IPS-NIHi7 (cell line): ENCODE results near the gene SPG7.
"Not testable (repeated sequence)": the region's sequence is repeated elsewhere in the genome, so short reads cannot be mapped to it uniquely, and the experiment has no call there.

Experiments
- DNase-seq: peaks from one replicate; pipeline ENCODE4 v3.0.0; 2012; ENCODE audit warnings: mixed read lengths; ENCODE audit errors: extremely low spot score

SPG7 gene

GRCh38 chr16:89507834-89508590, at the start of gene SPG7:
SPG7 (plus strand) TSS chr16:89508403; CDS start chr16:89508418, 15 bp downstream.
- DNase-seq: peak; percentile 98

- no peak for DNase-seq
Observed at GRCh38 chr16:89458551-89458950, 49.7 kb upstream of the SPG7 start.

- DNase-seq: no peak
Observed at GRCh38 chr16:89458967-89459366, 49.2 kb upstream of the SPG7 start.

- no peak for DNase-seq
Observed at GRCh38 chr16:89460556-89460955, 47.6 kb upstream of the SPG7 start.

GRCh38 chr16:89461890-89462289, 46.3 kb upstream of the SPG7 start:
- not testable (repeated sequence) for DNase-seq

- DNase-seq: not testable (repeated sequence)
Observed at GRCh38 chr16:89462639-89463038, 45.6 kb upstream of the SPG7 start.

- DNase-seq: not testable (repeated sequence)
Observed at GRCh38 chr16:89463312-89463711, 44.9 kb upstream of the SPG7 start.

- DNase-seq: no peak
Observed at GRCh38 chr16:89466920-89467319, 41.3 kb upstream of the SPG7 start.

- DNase-seq: no peak
Observed at GRCh38 chr16:89467382-89467781, 40.8 kb upstream of the SPG7 start.

- no peak for DNase-seq
Observed at GRCh38 chr16:89472711-89473075, 35.5 kb upstream of the SPG7 start.

GRCh38 chr16:89473136-89473712, 35.0 kb upstream of the SPG7 start:
- no peak for DNase-seq

- DNase-seq: no peak
Observed at GRCh38 chr16:89473791-89474414, 34.3 kb upstream of the SPG7 start.

GRCh38 chr16:89475144-89475543, 33.1 kb upstream of the SPG7 start:
- DNase-seq: no peak

- no peak for DNase-seq
Observed at GRCh38 chr16:89476379-89476778, 31.8 kb upstream of the SPG7 start.

GRCh38 chr16:89476811-89477261, 31.4 kb upstream of the SPG7 start:
- no peak for DNase-seq

- no peak for DNase-seq
Observed at GRCh38 chr16:89478576-89479221, 29.5 kb upstream of the SPG7 start.

- DNase-seq: no peak
Observed at GRCh38 chr16:89481356-89481955, 26.7 kb upstream of the SPG7 start.

- no peak for DNase-seq
Observed at GRCh38 chr16:89482150-89482816, 25.9 kb upstream of the SPG7 start.

- DNase-seq: no peak
Observed at GRCh38 chr16:89482817-89483205, 25.4 kb upstream of the SPG7 start.

GRCh38 chr16:89484041-89484501, 24.1 kb upstream of the SPG7 start:
- no peak for DNase-seq

- no peak for DNase-seq
Observed at GRCh38 chr16:89484923-89485679, 23.1 kb upstream of the SPG7 start.
